CD14-positive monocyte (primary cell): ENCODE results near the gene ST3GAL3. TPM values are rescaled to one million over a fixed set of nuclear protein-coding genes. Genes with fewer than 3 reads are reported as not detected.
A peak's percentile ranks its signal among the peaks of the same experiment; 100 is the strongest.

Experiments
- DNase-seq, 3 donors: peaks; one replicate each; pipeline ENCODE4 v3.0.0-alpha.2; 2011 to 2022
- H2AFZ ChIP-seq: 2 replicates; pipeline ENCODE4 v1.6.0; 2012; ENCODE audit warnings: mild to moderate bottlenecking, low read depth, low read length, inconsistent platforms; ENCODE audit not compliant: insufficient read depth, poor library complexity, severe bottlenecking
- H3K27ac ChIP-seq, 2 donors: 1 replicate in 1 of 2; 2 replicates in 1 of 2; pipeline ENCODE4 v1.5.1; 2012 to 2013; ENCODE audit warnings: low read length in 2 of 2, control low read depth in 1 of 2, inconsistent platforms in 1 of 2, low read depth in 1 of 2, mild to moderate bottlenecking in 1 of 2
- H3K27me3 ChIP-seq, 2 donors: one replicate each; pipeline versions ENCODE4 v1.6.0 to v1.6.1; 2011 to 2013; ENCODE audit warnings: low read length in 2 of 2; ENCODE audit not compliant: control insufficient read depth in 2 of 2, insufficient read depth in 2 of 2
- H3K36me3 ChIP-seq, 2 donors: replicated peaks in 1 of 2; 1 replicate in 1 of 2; 2 replicates in 1 of 2; pipeline versions ENCODE4 v1.5.1 to v1.6.1; 2012 to 2013; ENCODE audit warnings: low read length in 2 of 2, control low read depth in 1 of 2, inconsistent platforms in 1 of 2, mild to moderate bottlenecking in 1 of 2; ENCODE audit not compliant: insufficient read depth in 2 of 2, control insufficient read depth in 1 of 2
- H3K4me1 ChIP-seq, 2 donors: 1 replicate in 1 of 2; 2 replicates in 1 of 2; pipeline versions ENCODE4 v1.5.1 to v1.6.1; 2012 to 2013; ENCODE audit warnings: low read length in 2 of 2, control low read depth in 1 of 2, inconsistent platforms in 1 of 2, mild to moderate bottlenecking in 1 of 2, moderate library complexity in 1 of 2; ENCODE audit not compliant: insufficient read depth in 2 of 2, control insufficient read depth in 1 of 2
- H3K4me2 ChIP-seq: replicated peaks from 2 replicates; pipeline ENCODE3; 2012; ENCODE audit warnings: low read length, moderate library complexity, mild to moderate bottlenecking; ENCODE audit not compliant: poor library complexity, severe bottlenecking; ENCODE audit errors: extremely low read depth
- H3K4me3 ChIP-seq, 3 experiments: fragments of 200-600 bp in 1 of 3; sonication (generic) in 1 of 3; replicated peaks in 1 of 3; 1 replicate in 2 of 3; 2 replicates in 1 of 3; pipeline ENCODE4 v1.5.1; 2011 to 2013; ENCODE audit warnings: low read length in 3 of 3, mild to moderate bottlenecking in 3 of 3, control low read depth in 2 of 3, low read depth in 2 of 3, inconsistent platforms in 1 of 3, moderate library complexity in 1 of 3
- H3K79me2 ChIP-seq: 2 replicates; pipeline ENCODE4 v1.6.0; 2012; ENCODE audit warnings: mild to moderate bottlenecking, control low read depth, inconsistent platforms, low read length, moderate library complexity; ENCODE audit not compliant: insufficient read depth
- H3K9ac ChIP-seq: 2 replicates; pipeline ENCODE4 v1.6.0; 2017; ENCODE audit warnings: low read length, mild to moderate bottlenecking; ENCODE audit not compliant: insufficient read depth, poor library complexity, severe bottlenecking
- H3K9me3 ChIP-seq, 2 donors: replicated peaks in 1 of 2; 1 replicate in 1 of 2; 2 replicates in 1 of 2; pipeline versions ENCODE4 v1.5.1 to v1.6.1; 2012 to 2013; ENCODE audit warnings: low read length in 2 of 2, control low read depth in 1 of 2; ENCODE audit not compliant: control insufficient read depth in 1 of 2, insufficient read depth in 1 of 2
- H4K20me1 ChIP-seq: 2 replicates; pipeline ENCODE4 v1.6.0; 2012; ENCODE audit warnings: mild to moderate bottlenecking, low read length, control low read depth, moderate library complexity; ENCODE audit not compliant: insufficient read depth
- H3K27ac Mint-ChIP-seq, 7 donors: one replicate each; pipeline ENCODE4 v1.8.0; 2020; ENCODE audit warnings: mild to moderate bottlenecking in 7 of 7, mixed read lengths in 7 of 7, moderate library complexity in 6 of 7, inconsistent platforms in 2 of 7
- H3K27me3 Mint-ChIP-seq, 3 donors: one replicate each; pipeline ENCODE4 v1.8.0; 2021 to 2022; ENCODE audit warnings: low read depth in 3 of 3, mild to moderate bottlenecking in 3 of 3, mixed read lengths in 3 of 3, moderate library complexity in 3 of 3, inconsistent platforms in 1 of 3
- H3K36me3 Mint-ChIP-seq, 2 donors: one replicate each; pipeline ENCODE4 v1.8.0; 2020; ENCODE audit warnings: mixed read lengths in 2 of 2, inconsistent platforms in 1 of 2, mild to moderate bottlenecking in 1 of 2
- H3K4me1 Mint-ChIP-seq: one replicate; pipeline ENCODE4 v1.8.0; 2020; ENCODE audit warnings: mild to moderate bottlenecking, mixed read lengths
- H3K4me3 Mint-ChIP-seq, 2 donors: one replicate each; pipeline ENCODE4 v1.8.0; 2020; ENCODE audit warnings: mild to moderate bottlenecking in 2 of 2, mixed read lengths in 2 of 2, moderate library complexity in 1 of 2
- H3K9me3 Mint-ChIP-seq, 7 donors: one replicate each; pipeline ENCODE4 v1.8.0; 2020 to 2022; ENCODE audit warnings: mixed read lengths in 7 of 7, mild to moderate bottlenecking in 6 of 7, moderate library complexity in 6 of 7, inconsistent platforms in 2 of 7
- WGBS: methylation state at CpG from one replicate; pipeline ENCODE4 v1.1.5; 2013; ENCODE audit warnings: missing lambda C conversion rate; ENCODE audit not compliant: insufficient coverage; 5-methylcytosine and 5-hydroxymethylcytosine counted together
- intact Hi-C, 2 donors: fragments of 100-400 bp; cut with micrococcal nuclease; formaldehyde crosslinking; loops; one replicate each; pipeline versions ENCODE4 v1.15.0 to v1.15.1; 2023
- polyA plus RNA-seq, 3 donors: library from polyadenylated mRNA; depleted of rRNA in 1 of 3; unstranded in 2 of 3; stranded (reverse) in 1 of 3; fragments of 300-500 nt in 2 of 3; fragments of >200 nt in 1 of 3; fragmentation: Illumina TruSeq in 2 of 3; gene quantifications; 1 replicate in 2 of 3; 2 replicates in 1 of 3; pipeline ENCODE4 v1.2.3, GENCODE V29; 2012 to 2021
- TF ChIP-seq, protein P1 (sequence below): fragments of 200-600 bp; IDR thresholded peaks from one replicate; pipeline ENCODE4 v1.8.0; 2022; ENCODE audit warnings: antibody characterized with exemption, mild to moderate bottlenecking

ST3GAL3 gene
- polyA plus RNA-seq, 3 donors: 1.6 to 4.5 (median 2.1) TPM

- peaks cover 0 to 2% (median 2%) of the 10 kb centered on the region in 3 donors for H3K27me3 Mint-ChIP-seq
- WGBS: 56% methylated on average over 3 of the region's 3 CpGs
- Histone ChIP-seq H3K4me1 (peaks cover 51 to 67% of the 10 kb centered on the region in 2 donors), H3K79me2 (peaks cover 6% of the 10 kb centered on the region), H3K4me2 (no peak overlapping the region), H3K27me3 (no peaks in the 10 kb centered on the region), H3K9me3 (peaks cover 3 to 4% of the 10 kb centered on the region in 2 donors), H3K36me3 (no peaks in the 10 kb centered on the region), H2AFZ (no peak overlapping the region), H3K9ac (no peak overlapping the region), H4K20me1 (no peaks in the 10 kb centered on the region), H3K27ac (no peak overlapping the region), H3K4me3 (no peak overlapping the region)
- no peak overlapping the region for H3K4me3 Mint-ChIP-seq
- peak overlapping the region in 6 of 7 donors; percentile 34 to 85 (median 68) for H3K27ac Mint-ChIP-seq
- intact Hi-C loops: loop anchor here (5.0 to 10.0 kb wide), 2 partner anchors 51 to 84 kb away; no protein-coding TSS in a partner anchor
- peak in 2 of 3 donors; percentile 42 to 67 for DNase-seq
- H3K9me3 Mint-ChIP-seq: peaks cover 6 to 16% (median 12%) of the 10 kb centered on the region in 7 donors
- TF ChIP-seq, protein P1, sequence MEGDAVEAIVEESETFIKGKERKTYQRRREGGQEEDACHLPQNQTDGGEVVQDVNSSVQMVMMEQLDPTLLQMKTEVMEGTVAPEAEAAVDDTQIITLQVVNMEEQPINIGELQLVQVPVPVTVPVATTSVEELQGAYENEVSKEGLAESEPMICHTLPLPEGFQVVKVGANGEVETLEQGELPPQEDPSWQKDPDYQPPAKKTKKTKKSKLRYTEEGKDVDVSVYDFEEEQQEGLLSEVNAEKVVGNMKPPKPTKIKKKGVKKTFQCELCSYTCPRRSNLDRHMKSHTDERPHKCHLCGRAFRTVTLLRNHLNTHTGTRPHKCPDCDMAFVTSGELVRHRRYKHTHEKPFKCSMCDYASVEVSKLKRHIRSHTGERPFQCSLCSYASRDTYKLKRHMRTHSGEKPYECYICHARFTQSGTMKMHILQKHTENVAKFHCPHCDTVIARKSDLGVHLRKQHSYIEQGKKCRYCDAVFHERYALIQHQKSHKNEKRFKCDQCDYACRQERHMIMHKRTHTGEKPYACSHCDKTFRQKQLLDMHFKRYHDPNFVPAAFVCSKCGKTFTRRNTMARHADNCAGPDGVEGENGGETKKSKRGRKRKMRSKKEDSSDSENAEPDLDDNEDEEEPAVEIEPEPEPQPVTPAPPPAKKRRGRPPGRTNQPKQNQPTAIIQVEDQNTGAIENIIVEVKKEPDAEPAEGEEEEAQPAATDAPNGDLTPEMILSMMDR: no peak
- peaks cover 2 to 16% of the 10 kb centered on the region in 2 donors for H3K36me3 Mint-ChIP-seq
- H3K4me1 Mint-ChIP-seq: peaks cover 54% of the 10 kb centered on the region
Measured at GRCh38 chr1:43783671-43784205, 76.4 kb downstream of the ST3GAL3 start.

DNA sequence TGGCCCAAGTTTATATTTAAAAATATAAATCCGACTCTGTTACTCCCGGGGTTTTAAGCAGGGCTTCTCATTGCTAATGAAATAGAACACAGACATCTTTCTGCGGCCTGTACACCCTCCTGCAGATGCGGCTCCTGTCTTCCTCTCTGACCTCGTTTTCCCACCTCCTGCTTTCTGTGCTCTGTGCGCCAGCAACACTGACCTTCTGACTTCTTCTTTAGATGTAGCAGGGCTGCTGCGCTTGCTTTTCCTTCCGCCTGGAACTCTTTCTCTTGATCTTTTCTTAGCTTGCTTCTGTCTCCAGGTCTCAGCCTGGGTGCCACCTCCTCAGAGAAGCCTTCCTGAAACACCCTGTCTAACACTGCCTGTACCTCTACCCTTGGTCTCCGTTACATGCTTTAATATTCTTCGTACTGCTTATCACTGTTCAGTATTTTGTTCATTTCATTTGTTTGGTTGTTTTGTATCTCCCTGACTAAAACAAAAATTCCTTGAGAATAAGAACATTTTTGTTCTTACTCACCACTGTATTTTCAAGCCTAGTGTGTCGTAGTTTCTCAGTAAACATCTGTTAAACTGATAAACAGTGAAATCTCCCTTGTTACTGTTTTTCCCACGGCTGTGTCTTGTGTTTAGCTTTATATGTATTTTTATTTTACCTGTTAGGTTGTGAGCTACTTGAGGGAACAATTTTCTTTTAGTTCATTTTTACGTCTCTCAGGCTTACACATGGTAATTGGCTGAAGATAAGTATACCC is 79.0 kb downstream of the ST3GAL3 start:
- Histone ChIP-seq H2AFZ (no peak overlapping the region), H3K27ac (no peak overlapping the region), H3K9me3 (no peaks in the 10 kb centered on the region), H4K20me1 (no peaks in the 10 kb centered on the region), H3K79me2 (peaks cover 9% of the 10 kb centered on the region), H3K4me1 (peaks cover 38 to 50% of the 10 kb centered on the region in 2 donors), H3K4me3 (no peak overlapping the region), H3K9ac (no peak overlapping the region), H3K4me2 (no peak overlapping the region), H3K36me3 (no peaks in the 10 kb centered on the region), H3K27me3 (no peaks in the 10 kb centered on the region)
- no peak for DNase-seq
- TF ChIP-seq, protein P1: no peak
- 56% methylated on average over 8 of the region's 13 CpGs for WGBS
- H3K27me3 Mint-ChIP-seq: peaks cover 0 to 2% (median 0%) of the 10 kb centered on the region in 3 donors
- peaks cover 2 to 7% of the 10 kb centered on the region in 2 donors for H3K36me3 Mint-ChIP-seq
- H3K9me3 Mint-ChIP-seq: no peaks in the 10 kb centered on the region
- intact Hi-C loops: loop anchor here in 1 of 2 donors (10.0 kb wide), 1 partner anchor 48 kb away; no protein-coding TSS in a partner anchor
- H3K27ac Mint-ChIP-seq: no peak overlapping the region
- H3K4me3 Mint-ChIP-seq: no peak overlapping the region
- H3K4me1 Mint-ChIP-seq: peaks cover 47% of the 10 kb centered on the region
